Measurements from ENCODE around the gene EFNA4.

The EFNA4 gene

DNA sequence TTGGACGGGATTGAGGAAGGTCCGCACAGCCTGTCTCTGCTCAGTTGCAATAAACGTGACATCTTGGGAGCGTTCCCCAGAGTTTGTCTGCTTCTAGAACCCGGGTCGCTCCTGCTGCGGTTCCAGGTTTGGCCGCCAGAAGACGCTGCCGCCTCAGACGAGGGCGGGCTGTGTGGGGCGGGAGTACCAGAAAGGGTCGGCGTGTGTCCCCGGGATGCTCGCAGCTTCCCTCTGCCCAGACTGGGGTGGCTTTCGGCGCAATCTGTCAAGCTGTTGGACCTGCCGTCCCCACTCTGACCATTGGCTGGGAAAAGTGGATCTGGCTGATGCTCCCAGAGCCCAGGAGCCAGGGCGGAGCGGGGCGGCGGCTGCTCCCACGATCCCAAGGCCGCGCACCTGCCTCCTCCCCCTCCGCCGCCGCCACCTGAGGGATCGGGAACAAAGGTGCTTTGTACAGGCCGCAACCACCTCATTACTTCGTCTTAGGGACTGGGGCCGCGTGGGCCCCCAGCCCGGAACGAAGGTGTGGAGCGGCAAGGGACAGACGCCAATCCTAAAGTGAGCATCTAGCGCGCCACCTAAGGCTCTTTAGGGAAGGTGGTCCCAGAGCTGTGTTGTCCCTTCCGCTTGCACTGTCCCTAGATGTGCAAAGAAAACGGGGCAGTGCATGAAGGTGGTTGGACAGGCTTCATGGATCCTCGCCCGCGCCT is 683 bp upstream of the EFNA4 start (continued):
- TF ChIP-seq, protein P1, sequence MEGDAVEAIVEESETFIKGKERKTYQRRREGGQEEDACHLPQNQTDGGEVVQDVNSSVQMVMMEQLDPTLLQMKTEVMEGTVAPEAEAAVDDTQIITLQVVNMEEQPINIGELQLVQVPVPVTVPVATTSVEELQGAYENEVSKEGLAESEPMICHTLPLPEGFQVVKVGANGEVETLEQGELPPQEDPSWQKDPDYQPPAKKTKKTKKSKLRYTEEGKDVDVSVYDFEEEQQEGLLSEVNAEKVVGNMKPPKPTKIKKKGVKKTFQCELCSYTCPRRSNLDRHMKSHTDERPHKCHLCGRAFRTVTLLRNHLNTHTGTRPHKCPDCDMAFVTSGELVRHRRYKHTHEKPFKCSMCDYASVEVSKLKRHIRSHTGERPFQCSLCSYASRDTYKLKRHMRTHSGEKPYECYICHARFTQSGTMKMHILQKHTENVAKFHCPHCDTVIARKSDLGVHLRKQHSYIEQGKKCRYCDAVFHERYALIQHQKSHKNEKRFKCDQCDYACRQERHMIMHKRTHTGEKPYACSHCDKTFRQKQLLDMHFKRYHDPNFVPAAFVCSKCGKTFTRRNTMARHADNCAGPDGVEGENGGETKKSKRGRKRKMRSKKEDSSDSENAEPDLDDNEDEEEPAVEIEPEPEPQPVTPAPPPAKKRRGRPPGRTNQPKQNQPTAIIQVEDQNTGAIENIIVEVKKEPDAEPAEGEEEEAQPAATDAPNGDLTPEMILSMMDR (tag by site-specific recombination; IDR thresholded peaks at IDR 0.05), result peak; percentile 53; the same call in 1 of the 2 replicates
- TF ChIP-seq, protein P2, sequence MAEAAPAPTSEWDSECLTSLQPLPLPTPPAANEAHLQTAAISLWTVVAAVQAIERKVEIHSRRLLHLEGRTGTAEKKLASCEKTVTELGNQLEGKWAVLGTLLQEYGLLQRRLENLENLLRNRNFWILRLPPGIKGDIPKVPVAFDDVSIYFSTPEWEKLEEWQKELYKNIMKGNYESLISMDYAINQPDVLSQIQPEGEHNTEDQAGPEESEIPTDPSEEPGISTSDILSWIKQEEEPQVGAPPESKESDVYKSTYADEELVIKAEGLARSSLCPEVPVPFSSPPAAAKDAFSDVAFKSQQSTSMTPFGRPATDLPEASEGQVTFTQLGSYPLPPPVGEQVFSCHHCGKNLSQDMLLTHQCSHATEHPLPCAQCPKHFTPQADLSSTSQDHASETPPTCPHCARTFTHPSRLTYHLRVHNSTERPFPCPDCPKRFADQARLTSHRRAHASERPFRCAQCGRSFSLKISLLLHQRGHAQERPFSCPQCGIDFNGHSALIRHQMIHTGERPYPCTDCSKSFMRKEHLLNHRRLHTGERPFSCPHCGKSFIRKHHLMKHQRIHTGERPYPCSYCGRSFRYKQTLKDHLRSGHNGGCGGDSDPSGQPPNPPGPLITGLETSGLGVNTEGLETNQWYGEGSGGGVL (tag by site-specific recombination; IDR thresholded peaks at IDR 0.05), result no peak; the same call in 1 of the 2 replicates
- TF ChIP-seq ZSCAN30 (tag by site-specific recombination; IDR thresholded peaks at IDR 0.05), result peak; percentile 41; the same call in 1 of the 2 replicates
- peak; percentile 29; the same call in 1 of the 2 replicates for TF ChIP-seq GLIS1 (tag by site-specific recombination; IDR thresholded peaks at IDR 0.05)
- TF ChIP-seq ZNF514 (tag by site-specific recombination; IDR thresholded peaks at IDR 0.05), result no peak
- TF ChIP-seq GLIS2 (tag by site-specific recombination; IDR thresholded peaks at IDR 0.05), result 0 out of 2 replicates have a peak, but pooled peaks have one; percentile 16
- no peak for TF ChIP-seq ZNF23 (tag by site-specific recombination; IDR thresholded peaks at IDR 0.05; ENCODE audit: borderline replicate concordance)
- TF ChIP-seq, protein P3, sequence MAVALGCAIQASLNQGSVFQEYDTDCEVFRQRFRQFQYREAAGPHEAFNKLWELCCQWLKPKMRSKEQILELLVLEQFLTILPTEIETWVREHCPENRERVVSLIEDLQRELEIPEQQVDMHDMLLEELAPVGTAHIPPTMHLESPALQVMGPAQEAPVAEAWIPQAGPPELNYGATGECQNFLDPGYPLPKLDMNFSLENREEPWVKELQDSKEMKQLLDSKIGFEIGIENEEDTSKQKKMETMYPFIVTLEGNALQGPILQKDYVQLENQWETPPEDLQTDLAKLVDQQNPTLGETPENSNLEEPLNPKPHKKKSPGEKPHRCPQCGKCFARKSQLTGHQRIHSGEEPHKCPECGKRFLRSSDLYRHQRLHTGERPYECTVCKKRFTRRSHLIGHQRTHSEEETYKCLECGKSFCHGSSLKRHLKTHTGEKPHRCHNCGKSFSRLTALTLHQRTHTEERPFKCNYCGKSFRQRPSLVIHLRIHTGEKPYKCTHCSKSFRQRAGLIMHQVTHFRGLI (tag by site-specific recombination; IDR thresholded peaks at IDR 0.05), result no peak
- TF ChIP-seq ZNF138 (tag by site-specific recombination; IDR thresholded peaks at IDR 0.05; ENCODE audit: borderline replicate concordance), result no peak
- no peak for TF ChIP-seq KLF10 (tag by site-specific recombination; IDR thresholded peaks at IDR 0.05)
- no peak for TF ChIP-seq ZNF664 (tag by site-specific recombination; IDR thresholded peaks at IDR 0.05)
- TF ChIP-seq, protein P4, sequence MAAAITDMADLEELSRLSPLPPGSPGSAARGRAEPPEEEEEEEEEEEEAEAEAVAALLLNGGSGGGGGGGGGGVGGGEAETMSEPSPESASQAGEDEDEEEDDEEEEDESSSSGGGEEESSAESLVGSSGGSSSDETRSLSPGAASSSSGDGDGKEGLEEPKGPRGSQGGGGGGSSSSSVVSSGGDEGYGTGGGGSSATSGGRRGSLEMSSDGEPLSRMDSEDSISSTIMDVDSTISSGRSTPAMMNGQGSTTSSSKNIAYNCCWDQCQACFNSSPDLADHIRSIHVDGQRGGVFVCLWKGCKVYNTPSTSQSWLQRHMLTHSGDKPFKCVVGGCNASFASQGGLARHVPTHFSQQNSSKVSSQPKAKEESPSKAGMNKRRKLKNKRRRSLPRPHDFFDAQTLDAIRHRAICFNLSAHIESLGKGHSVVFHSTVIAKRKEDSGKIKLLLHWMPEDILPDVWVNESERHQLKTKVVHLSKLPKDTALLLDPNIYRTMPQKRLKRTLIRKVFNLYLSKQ (tag by site-specific recombination; IDR thresholded peaks at IDR 0.05; ENCODE audit: borderline replicate concordance), result no peak
- TF ChIP-seq SCRT1 (tag by site-specific recombination; IDR thresholded peaks at IDR 0.05; ENCODE audit: borderline replicate concordance), result no peak
- TF ChIP-seq, protein P5, sequence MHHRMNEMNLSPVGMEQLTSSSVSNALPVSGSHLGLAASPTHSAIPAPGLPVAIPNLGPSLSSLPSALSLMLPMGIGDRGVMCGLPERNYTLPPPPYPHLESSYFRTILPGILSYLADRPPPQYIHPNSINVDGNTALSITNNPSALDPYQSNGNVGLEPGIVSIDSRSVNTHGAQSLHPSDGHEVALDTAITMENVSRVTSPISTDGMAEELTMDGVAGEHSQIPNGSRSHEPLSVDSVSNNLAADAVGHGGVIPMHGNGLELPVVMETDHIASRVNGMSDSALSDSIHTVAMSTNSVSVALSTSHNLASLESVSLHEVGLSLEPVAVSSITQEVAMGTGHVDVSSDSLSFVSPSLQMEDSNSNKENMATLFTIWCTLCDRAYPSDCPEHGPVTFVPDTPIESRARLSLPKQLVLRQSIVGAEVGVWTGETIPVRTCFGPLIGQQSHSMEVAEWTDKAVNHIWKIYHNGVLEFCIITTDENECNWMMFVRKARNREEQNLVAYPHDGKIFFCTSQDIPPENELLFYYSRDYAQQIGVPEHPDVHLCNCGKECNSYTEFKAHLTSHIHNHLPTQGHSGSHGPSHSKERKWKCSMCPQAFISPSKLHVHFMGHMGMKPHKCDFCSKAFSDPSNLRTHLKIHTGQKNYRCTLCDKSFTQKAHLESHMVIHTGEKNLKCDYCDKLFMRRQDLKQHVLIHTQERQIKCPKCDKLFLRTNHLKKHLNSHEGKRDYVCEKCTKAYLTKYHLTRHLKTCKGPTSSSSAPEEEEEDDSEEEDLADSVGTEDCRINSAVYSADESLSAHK (tag by site-specific recombination; IDR thresholded peaks at IDR 0.05), result peak; percentile 89
- TF ChIP-seq ZNF391 (tag by site-specific recombination; IDR thresholded peaks at IDR 0.05; ENCODE audit: borderline replicate concordance, low read depth), result no peak
- no peak for TF ChIP-seq ZNF239 (tag by site-specific recombination; IDR thresholded peaks at IDR 0.05)
- no peak for TF ChIP-seq GFI1B (tag by site-specific recombination; IDR thresholded peaks at IDR 0.05)
- TF ChIP-seq GLI2 (tag by site-specific recombination; IDR thresholded peaks at IDR 0.05; ENCODE audit: borderline replicate concordance, low read depth), result no peak
- no peak for TF ChIP-seq ZNF701 (tag by site-specific recombination; IDR thresholded peaks at IDR 0.05)
- TF ChIP-seq ZNF175 (tag by site-specific recombination; IDR thresholded peaks at IDR 0.05), result no peak
- TF ChIP-seq ZNF114 (tag by site-specific recombination; IDR thresholded peaks at IDR 0.05), result no peak
- peak; percentile 36; the same call in 1 of the 2 replicates for TF ChIP-seq ZBTB17 (tag by site-specific recombination; IDR thresholded peaks at IDR 0.05)
- no peak for TF ChIP-seq ZBTB6 (tag by site-specific recombination; IDR thresholded peaks at IDR 0.05)
- no peak for TF ChIP-seq ZNF544 (tag by site-specific recombination; IDR thresholded peaks at IDR 0.05)
- TF ChIP-seq ZNF133 (tag by site-specific recombination; IDR thresholded peaks at IDR 0.05), result no peak
- no peak for TF ChIP-seq ZBTB44 (tag by site-specific recombination; IDR thresholded peaks at IDR 0.05)
- no peak for TF ChIP-seq OSR2 (tag by site-specific recombination; IDR thresholded peaks at IDR 0.05)
- TF ChIP-seq ZBTB8A (tag by site-specific recombination; IDR thresholded peaks at IDR 0.05), result no peak
